Endothelial cell (in vitro differentiated cells): ENCODE results near the gene TMPRSS3. TPM values are rescaled to one million over a fixed set of nuclear protein-coding genes. Genes with fewer than 3 reads are reported as not detected.

Experiments
- DNase-seq: peaks from one replicate; pipeline ENCODE4 v3.0.0; 2021; ENCODE audit warnings: low spot score
- H3K27ac Mint-ChIP-seq: one replicate; pipeline ENCODE4 v1.8.0; 2021; ENCODE audit warnings: mixed read lengths, inconsistent platforms; ENCODE audit not compliant: unreplicated experiment
- H3K27me3 Mint-ChIP-seq: one replicate; pipeline ENCODE4 v1.8.0; 2021; ENCODE audit warnings: mild to moderate bottlenecking, moderate library complexity, mixed read lengths, inconsistent platforms; ENCODE audit not compliant: unreplicated experiment
- H3K36me3 Mint-ChIP-seq: one replicate; pipeline ENCODE4 v1.8.0; 2021; ENCODE audit warnings: mild to moderate bottlenecking, low read depth, mixed read lengths, inconsistent platforms; ENCODE audit not compliant: unreplicated experiment
- H3K4me1 Mint-ChIP-seq: one replicate; pipeline ENCODE4 v1.8.0; 2021; ENCODE audit warnings: mild to moderate bottlenecking, mixed read lengths, inconsistent platforms; ENCODE audit not compliant: unreplicated experiment
- H3K4me3 Mint-ChIP-seq: one replicate; pipeline ENCODE4 v1.8.0; 2021; ENCODE audit warnings: mild to moderate bottlenecking, mixed read lengths, inconsistent platforms; ENCODE audit not compliant: unreplicated experiment
- H3K9me3 Mint-ChIP-seq: one replicate; pipeline ENCODE4 v1.8.0; 2021; ENCODE audit warnings: mixed read lengths, inconsistent platforms; ENCODE audit not compliant: unreplicated experiment
- CTCF ChIP-seq: fragments of 200-600 bp; sonication (generic); IDR thresholded peaks from one replicate; pipeline ENCODE4 v1.5.0; 2021; ENCODE audit warnings: antibody characterized with exemption; ENCODE audit not compliant: unreplicated experiment
- total RNA-seq: library from RNA; stranded (reverse); fragmentation: NEBNext Ultra II Directional; extraction: Animal tissue kit (Norgen Biotek cat#: 25700); gene quantifications from one replicate; pipeline ENCODE4 v1.2.1, GENCODE V29; 2021; ENCODE audit not compliant: unreplicated experiment

Gene TMPRSS3
- total RNA-seq, 1 donor from 2014 or later = not detected

- DNase-seq = no peak
- Mint-ChIP-seq H3K36me3 (peaks cover 10% of the 10 kb centered on the region), H3K4me1 (no peaks in the 10 kb centered on the region), H3K27me3 (peaks cover 2% of the 10 kb centered on the region), H3K27ac (no peak overlapping the region), H3K4me3 (no peak overlapping the region), H3K9me3 (peaks cover 5% of the 10 kb centered on the region)
- TF ChIP-seq CTCF = no peak
These were observed 36.9 kb downstream of the TMPRSS3 start for GRCh38 chr21:42358937-42359336.

DNA sequence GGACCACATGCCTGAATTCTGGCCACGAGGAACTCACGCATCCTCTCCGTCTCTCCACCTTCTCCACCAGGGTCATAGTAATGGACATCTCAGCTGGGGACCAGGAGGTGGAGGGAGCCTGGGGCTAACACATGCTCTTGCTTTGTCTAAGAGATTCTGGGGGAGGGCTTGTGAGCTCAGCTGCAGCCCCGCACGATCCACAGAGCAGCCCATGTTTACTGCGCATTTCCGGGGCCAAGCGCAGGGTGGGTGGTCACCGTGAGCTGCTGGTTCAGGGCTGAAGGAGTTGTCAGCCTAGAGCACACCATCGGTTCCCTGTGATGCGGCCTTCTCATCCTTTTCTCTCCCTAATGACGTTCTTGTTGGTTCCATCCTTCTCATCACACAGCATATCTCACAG, 37.6 kb downstream of the TMPRSS3 start:
- Mint-ChIP-seq H3K36me3 (peaks cover 10% of the 10 kb centered on the region), H3K27ac (no peak overlapping the region), H3K9me3 (peaks cover 5% of the 10 kb centered on the region), H3K4me1 (peaks cover 4% of the 10 kb centered on the region), H3K27me3 (peaks cover 2% of the 10 kb centered on the region), H3K4me3 (no peak overlapping the region)
- no peak for TF ChIP-seq CTCF
- no peak for DNase-seq

GRCh38 chr21:42357307-42357706, 38.5 kb downstream of the TMPRSS3 start:
- no peak overlapping the region for H3K4me3 Mint-ChIP-seq
- H3K27ac Mint-ChIP-seq = peak overlapping the region; percentile 9
- peaks cover 4% of the 10 kb centered on the region for H3K27me3 Mint-ChIP-seq
- peaks cover 10% of the 10 kb centered on the region for H3K36me3 Mint-ChIP-seq
- no peak for TF ChIP-seq CTCF
- peaks cover 6% of the 10 kb centered on the region for H3K4me1 Mint-ChIP-seq
- H3K9me3 Mint-ChIP-seq = peaks cover 5% of the 10 kb centered on the region
- no peak for DNase-seq

DNA sequence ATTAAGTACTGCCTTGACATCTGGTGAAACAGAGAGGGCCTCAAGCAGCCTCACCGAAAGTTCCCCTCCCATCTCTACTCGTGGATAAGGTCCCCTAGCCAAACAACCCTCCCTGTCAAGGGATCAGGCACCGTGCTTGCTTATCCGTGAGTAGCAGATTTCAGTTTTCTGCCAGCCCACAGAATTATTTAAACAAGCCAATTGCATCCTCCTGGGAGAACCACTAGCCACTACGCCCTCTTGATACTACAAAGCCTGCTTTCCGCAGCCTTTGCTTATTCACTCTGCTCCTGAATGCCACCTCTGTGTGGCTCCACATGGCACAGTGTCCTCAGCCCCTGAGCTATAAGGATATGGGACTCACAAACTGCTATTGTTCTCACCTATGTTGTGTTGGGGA, 39.2 kb downstream of the TMPRSS3 start:
- Mint-ChIP-seq H3K9me3 (peaks cover 5% of the 10 kb centered on the region), H3K36me3 (peaks cover 10% of the 10 kb centered on the region), H3K27me3 (peaks cover 4% of the 10 kb centered on the region), H3K4me1 (peaks cover 6% of the 10 kb centered on the region), H3K4me3 (no peak overlapping the region), H3K27ac (no peak overlapping the region)
- DNase-seq = no peak
- no peak for TF ChIP-seq CTCF

DNA sequence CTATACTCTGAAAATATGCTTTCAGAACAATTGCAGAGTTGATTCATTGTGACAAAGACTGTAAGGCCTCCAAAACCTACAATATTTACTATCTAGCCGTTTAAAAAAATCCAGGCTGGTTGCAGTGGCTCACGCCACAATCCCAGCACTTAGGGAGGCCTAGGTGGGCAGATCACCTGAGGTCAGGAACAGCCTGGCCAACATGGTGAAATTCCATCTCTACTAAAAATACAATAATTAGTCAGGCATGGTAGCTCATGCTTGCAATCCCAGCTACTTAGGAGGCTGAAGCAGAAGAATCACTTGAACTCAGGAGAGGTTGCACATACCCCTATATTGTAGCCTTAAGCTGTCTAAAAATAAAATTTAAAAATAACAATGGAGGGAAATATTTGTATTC, 39.8 kb downstream of the TMPRSS3 start:
- H3K9me3 Mint-ChIP-seq = peaks cover 5% of the 10 kb centered on the region
- peaks cover 10% of the 10 kb centered on the region for H3K36me3 Mint-ChIP-seq
- H3K4me3 Mint-ChIP-seq = no peak overlapping the region
- H3K27ac Mint-ChIP-seq = no peak overlapping the region
- TF ChIP-seq CTCF = no peak
- peaks cover 6% of the 10 kb centered on the region for H3K4me1 Mint-ChIP-seq
- peaks cover 4% of the 10 kb centered on the region for H3K27me3 Mint-ChIP-seq
- DNase-seq = no peak
